ENCODE measurements around the gene BUB3.
"Not testable (repeated sequence)": the region's sequence is repeated elsewhere in the genome, so short reads cannot be mapped to it uniquely, and the experiment has no call there.

Gene BUB3

DNA sequence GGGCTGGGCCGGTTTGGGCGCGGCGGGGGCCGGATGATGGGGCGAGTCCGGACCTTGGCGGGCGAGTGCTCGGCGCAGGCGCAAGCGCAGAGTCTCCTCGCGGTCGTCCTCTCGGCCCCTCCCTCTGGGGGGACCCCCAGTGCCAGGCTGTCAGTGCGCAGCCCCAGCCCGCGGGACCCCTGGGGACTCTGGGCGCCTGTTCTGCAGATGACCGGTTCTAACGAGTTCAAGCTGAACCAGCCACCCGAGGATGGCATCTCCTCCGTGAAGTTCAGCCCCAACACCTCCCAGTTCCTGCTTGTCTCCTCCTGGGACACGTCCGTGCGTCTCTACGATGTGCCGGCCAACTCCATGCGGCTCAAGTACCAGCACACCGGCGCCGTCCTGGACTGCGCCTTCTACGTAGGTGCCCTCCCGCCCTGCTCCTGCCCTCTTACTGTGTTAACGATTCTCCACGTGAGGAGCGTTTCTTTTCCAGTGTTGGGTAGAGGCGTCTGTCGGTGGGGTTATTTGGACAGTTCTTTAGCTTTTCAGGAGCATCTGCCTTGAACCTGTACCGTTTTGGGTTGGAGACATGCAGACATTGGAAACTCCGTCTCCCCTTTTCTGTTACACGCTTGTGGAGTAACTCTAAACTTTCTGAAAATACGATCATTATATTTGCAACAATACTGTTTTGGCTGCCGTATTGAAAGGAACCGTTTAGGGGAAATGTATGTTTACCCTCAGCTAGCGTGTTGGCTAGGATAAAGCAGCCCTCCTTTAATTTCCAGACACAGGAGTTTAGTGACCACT is 706 bp downstream of the BUB3 start:
- peak; percentile 30 for DNase-seq

DNA sequence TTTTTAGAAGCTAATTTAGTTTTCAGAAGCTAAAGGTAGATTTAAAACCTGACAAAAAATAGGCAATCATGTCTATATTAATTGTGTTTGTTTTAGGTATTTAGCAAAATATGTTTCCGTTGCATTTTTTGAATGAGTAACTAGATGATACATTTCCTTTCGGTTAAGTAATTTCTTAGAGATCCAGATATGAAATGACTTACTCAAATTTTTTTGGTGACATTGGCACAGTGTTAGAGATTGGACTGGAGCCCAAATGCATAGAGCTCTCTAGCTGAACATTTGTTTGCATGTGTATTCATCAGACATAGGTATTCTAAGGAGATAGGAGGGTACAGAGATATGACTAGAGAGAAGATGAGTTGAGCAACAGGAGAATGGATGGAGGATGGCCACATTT is 1.9 kb downstream of the BUB3 start:
- peak; percentile 25 for DNase-seq

DNA sequence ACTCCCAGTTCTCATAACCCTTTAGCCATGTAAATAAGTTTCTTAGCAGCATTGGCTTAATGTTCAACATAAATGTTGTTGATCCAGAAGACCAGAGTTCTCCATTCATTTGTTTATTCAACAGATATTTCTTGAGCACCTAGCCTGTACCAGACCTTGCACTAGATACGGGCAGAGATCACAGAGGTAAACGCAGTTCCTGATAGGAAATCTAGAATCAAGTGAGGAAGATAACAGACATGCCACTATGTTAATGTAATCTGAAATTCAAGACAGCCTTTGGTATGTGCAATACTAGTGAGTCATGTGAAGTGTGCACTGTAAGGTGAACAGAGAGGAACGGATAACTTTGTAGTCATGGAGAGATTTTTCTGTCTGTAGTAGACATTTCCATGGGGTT is 3.0 kb downstream of the BUB3 start:
- DNase-seq: peak; percentile 25

DNA sequence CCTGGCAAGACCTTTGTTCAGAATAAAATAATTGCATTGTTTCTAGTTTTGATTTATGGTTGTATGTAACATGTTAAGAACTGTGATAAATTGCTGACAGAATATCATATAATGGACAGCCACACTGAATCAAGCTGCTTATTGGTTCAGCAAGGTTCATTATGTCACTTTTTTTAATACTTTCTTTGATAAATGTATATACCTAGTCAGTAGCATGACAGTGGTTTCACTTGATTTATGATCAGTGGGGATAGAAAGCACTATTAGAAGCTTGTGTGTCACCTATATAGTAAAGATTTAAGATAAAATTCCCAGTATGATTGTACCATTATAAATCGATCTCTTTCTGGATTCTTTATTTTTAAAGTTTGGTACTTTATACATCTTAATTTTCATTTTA is 4.5 kb downstream of the BUB3 start:
- DNase-seq: no peak

DNA sequence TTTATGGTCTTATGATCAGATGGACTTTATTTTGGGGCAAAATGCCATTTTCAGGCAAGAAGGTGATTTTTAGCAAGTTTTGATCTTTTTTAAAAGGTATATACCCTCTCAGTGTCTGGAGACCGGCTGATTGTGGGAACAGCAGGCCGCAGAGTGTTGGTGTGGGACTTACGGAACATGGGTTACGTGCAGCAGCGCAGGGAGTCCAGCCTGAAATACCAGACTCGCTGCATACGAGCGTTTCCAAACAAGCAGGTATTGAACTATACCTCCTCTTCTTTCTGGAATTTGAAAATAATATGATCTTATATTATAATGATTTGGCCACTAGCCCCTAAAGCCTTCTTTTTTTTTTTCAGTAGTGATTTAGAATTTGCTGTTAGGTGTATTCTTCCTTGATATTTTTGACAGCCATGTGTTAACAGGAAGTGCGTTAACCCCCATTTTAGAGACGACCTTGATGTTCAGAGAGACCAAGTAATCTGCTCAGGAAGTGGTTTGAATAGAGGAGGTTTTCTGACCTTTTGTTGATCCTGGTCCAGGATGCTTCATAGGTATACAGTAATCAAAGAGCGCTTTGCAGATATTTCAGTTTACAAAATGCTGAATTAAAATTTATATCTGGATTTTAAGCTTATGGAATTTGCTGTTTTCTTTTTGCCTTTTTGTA is 6.2 kb downstream of the BUB3 start:
- DNase-seq: no peak

DNA sequence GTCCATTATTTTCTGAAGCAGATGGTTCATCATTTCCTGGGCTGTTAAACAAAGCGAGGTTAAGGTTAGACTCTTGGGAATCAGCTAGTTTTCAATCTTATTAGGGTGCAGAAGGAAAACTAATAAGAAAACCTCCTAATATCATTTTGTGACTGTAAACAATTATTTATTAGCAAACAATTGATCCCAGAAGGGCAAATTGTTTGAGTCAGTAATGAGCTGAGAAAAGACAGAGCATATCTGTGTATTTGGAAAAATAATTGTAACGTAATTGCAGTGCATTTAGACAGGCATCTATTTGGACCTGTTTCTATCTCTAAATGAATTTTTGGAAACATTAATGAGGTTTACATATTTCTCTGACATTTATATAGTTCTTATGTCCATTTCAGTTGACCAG is 10.1 kb downstream of the BUB3 start:
- no peak for DNase-seq

DNA sequence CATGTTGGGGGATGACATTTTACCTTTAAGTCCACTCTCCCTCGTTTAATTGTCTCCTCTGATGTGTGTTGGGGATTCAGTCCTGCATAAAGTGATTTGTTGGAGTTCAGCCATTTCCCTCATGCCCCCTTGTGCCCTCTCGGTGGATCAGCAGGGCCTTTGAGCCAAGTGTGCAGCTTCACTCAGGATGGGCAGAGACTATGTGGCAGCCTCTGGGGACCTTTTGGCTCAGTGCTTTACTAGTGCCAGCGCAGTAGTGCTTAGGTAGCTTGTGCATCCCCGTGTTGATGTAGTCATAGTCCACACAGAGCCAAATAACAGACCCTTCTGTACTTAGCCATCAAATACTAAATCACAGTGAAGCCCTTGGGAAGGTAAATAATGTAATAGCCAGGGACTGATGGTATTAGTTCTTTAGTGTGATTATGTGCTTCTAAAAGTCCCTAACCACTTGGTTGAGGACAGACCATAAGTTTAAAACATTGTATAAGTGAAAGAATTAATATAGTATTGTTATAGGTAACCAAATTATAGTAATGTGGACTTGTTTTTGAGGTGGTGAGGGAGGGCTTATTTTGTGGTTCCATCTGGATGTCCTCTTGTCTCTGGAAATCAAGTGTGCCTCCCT is 11.4 kb downstream of the BUB3 start:
- no peak for DNase-seq

DNA sequence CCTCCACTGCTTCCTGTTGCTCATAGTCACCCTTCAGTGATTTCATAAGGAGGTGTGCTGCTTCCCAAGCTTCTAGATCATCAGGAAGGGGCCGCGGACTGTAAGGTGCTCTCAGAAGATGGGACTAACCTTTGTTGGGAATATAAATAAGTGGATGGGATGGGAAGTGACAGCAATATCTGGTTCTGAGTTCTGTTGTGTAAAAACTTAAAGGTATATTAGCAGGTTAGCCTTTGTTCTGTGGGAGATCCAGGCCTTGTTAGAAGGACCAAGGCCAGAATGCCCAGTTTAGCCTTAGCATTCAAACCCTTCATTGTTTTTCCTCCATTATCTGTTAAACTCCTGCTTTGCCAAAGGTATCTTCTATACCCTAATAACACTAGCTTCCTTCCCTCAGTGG is 12.4 kb downstream of the BUB3 start:
- DNase-seq: no peak

DNA sequence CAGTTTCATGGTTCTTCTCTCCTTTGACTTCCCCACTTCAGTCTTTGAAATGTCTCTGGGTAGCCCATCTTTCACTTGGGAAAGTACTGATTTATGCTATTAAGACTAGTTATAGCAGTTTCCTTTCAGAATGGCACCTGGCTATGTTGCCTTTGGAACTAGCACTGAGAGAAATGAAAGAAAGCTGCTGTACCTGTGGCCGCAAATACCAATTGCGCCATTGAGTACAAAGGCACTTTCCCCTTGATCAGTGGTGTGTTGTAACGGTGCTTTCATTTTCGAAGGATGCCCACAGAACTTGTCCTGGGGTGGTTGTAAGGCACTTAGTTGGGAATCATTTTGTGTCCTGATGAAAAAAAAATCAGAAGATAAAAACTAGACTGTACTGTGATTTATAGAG is 16.8 kb downstream of the BUB3 start:
- no peak for DNase-seq

DNA sequence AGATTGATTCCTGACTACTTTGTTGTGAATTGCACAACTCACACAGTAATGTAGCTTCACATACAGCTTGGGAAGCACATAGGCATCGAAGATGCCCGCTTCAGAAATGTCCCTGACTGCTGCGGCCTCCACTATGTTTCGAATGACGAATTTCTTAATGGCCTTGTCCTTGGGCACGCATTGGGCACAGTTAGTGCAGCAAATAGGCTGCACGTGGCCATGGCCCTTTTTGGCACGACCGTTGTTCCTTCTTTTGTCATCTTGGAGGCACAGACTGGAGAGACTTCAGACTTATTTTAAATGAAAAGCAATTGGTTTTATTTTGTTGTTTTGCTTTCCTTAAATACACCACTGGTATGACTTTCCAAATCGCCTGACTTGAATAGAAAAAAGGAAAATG is 17.4 kb downstream of the BUB3 start:
- DNase-seq: not testable (repeated sequence)

DNA sequence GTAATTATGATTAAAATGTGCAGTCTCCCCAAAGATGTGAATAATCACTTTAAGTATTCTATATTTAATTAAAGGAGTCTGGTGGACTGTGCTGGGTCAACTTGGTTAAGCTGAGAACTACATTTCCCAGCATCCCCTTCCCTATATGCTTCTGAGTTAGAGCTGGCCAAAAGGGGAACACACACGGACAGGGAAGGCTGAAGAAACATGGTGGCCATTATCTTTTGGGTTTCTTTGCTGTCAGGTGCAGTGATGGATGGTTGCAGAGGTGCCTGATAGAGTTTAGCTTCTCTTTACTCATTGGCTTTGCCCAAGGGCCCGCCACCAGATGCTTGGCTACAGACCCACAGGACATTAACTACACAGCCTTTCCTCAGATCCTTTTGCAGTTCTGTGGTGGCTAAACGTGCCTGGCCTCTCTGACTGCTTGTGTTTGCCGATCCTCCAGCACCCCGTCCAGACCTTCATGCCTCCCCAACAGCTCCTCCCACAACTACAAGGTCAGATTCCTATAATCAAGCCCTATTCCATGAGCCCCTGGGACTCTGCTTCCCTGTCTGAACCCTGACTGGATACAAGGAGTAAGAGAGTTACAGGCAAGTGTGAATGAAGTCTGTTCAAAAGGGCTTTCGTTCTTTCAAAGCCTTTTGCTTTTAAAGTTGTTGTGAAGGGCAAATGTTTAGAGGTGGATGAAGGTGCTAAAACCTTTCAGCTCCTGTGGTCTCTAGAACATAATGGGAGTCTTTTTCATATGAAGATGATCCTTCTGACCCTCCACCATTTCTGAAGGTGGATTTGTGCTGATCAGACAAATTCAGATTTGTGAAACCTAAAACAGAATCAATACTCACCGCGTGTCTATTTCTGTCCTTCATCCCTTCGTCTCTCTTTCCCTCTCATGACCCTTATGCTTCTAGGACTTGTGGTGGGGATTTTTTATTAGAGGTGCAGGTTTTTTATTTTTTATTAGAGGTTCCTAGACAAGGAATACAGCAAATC is 21.5 kb downstream of the BUB3 start:
- DNase-seq: no peak

DNA sequence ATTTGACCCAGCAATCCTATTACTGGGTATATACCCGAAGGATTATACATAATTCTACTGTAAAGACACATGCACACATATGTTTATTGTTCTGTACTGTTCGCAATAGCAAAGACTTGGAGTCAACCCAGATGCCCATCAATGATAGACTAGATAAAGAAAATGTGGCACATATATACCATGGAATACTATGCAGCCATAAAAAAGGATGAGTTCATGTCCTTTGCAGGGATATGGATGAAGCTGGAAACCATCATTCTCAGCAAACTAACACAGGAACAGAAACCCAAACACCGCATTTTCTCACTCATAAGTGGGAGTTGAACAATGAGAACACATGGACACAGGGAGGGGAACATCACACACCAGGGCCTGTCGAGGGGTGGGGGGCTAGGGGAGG is 24.2 kb downstream of the BUB3 start:
- DNase-seq: not testable (repeated sequence)

DNA sequence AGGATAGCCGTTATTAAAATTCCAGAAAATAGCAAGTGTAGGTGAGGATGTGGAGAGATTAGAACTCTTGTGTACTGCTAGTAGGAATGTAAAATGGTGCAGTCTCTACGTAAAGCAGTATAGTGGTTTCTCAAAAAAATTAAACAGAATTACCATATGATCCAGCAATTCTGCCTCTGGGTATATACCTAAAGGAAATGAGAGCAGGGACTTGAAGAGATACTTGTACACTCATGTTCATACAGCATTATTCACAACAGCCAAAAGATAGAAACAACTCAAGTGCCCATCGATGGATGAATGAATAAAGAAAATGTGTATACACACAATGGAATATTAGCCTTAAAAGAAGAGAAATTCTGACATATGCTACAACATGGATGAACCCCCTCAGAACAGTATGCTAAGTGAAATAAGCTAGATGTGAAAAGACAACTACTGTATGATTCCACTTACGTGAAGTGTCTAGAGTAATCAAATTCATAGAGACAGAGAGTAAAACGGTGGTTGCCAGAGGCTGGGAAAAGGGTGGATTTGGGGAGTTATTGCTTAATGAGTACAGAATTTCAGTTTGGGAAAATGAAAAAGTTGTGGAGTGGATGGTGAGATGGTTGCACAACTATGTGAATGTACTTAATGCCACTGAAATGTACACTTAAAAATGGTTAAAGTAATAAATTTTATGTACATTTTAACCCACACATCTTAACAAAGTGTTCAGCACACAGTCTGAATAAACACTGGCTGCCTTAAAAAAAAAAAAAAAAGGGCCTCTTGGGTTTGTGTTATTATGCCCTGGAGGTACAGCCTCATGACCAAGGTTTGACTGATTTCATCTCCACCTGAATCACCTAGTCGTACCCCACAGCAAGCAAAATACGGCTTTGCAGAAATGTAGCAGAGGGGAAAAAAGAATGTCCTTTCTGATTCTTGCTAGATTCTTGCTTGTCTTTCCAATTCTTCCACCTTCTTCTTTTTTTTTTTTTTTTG is 26.2 kb downstream of the BUB3 start:
- no peak for DNase-seq

DNA sequence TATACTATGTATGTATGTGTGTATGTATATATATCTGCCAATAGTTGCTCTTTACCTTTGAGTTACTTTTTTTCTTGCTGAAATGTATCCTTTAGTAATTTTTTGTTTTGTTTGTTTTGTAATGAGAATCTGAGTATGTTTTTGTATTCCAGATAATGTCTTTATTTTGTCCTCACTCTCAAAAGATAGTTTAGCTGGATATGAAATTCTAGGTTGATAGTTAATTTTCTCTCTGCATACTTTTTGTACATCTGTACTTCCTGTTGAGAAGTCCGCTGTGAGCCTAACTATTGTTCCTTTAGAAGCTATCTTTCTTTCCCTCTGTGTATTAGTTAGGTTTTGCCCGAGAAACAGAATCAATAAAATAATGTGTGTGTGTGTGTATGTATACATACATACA is 29.5 kb downstream of the BUB3 start:
- no peak for DNase-seq

DNA sequence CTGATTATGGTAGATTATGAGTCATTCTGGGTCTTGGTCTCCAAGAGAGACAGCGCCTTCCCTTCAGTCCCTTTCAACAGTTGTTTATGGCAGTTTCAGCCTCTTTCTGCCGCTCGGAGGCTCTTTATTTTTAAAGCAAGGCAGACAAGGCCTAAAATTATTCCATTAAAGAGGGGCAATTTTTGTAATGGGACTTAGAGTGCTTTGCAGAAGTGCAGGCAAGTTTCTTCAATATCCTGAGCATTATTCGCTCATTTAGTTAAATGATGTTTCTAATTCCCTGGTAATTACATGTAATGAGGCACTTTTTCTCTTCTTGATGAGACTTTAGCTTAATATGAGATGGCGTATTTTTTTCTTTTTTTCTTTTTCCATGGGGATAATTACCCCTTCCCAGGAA is 33.6 kb downstream of the BUB3 start:
- no peak for DNase-seq

DNA sequence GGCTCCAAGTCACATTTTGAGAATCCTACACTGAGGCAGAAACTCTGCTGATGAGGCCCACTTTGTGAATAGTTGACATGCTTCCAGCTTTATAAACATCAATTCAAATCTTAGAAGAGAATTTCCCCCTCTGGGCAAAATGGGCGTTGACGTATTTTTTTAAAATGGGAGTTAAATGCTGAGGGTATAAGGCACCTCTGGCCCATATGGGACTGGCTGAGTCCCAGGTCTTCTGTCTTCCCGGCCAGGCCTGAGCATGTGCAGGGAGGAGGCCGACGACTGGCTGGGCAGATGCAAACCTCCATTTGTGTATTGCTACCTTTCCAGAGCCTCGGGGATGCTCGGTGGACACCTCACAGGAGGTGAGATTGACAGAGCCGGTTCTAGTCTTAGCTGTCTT is 37.7 kb downstream of the BUB3 start:
- no peak for DNase-seq

DNA sequence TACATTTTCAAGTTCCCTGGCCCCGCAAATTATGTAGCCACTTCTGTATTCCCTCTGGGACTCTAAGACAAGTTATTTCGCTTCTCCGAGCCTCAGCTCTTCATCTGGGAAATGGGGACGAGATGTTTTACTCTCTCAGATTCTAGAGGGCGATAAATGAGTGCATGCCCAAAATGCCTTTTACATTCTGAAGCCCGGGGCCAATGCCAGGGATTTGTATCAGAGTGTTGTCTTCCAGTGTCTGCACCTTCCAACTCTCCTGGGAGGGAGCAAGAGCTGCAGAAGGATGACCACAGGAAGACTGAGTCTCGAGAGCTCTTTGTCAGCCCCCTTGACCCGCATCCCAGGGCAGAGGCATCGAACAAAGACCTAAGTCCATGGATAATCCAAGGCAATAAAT is 39.9 kb downstream of the BUB3 start:
- no peak for DNase-seq

DNA sequence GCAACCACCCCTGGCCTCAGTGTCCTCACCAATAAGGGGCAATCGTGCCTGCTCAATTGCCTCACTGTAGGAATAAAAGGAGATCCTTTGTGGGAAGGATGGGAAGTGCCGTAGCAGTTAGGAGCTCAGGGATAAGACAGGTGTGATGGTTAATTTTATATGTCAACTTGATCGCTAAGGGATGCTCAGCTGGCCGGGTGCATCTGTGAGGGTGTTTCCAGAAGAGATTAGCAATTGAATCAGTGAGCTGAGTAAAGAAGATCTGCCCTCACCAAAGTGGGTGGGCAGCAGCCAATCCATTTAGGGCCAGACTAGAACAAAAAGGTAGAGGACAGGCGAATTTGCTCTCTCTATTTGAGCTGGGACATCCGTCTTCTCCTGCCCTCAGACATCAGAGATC is 46.3 kb downstream of the BUB3 start:
- no peak for DNase-seq

DNA sequence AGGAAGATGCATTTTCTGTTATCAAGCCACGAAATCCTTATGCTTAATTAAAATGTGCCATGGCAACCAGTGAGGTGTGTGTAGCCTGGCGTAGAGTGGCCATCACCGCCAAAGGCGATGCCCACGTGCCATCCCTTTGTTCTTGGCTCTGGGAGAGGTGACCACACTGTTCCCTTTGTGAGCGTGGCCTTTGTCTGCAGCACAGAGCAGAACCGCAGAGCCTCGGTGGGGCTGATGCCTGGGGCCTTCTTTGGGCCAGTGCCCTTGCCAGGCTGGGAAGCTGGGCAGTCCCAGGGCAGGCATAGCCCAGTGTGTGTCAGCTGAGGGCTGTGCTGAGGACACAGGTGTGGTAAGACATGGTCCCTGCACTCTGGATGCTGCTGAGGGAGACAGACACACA is 48.3 kb downstream of the BUB3 start:
- no peak for DNase-seq

DNA sequence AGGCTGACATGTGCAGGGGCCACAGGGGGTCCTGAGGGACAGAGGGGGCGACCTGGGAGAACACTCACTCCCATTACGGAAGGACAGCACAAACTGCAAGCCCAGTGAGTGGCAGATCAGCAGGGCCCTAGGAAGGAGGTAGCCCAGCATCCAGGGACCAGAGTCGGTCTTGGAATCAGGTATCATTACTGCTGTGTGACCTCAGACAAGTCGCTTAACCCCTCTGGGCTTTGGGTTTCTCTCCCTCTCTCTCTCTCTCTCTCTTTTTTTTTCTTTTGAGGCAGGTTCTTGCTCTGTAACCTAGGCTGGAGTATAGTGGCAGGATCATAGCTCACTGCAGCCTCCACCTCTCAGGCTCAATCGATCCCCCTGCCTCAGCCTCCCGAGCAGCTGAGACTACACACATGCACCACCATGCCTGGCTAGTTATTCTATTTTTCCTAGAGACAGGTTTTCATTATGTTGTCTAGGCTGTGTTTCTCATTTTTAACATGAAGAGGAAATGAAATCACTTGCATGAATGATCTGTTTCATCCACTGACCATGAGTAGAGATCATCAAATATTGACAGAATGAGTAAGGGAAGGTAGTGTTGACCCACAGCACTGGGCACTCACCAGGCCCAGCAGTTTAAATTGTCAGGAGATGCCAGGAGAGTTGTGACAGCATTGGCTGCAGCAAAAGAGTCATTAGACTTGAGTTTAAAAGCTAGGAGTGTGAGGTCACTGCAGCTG is 49.4 kb downstream of the BUB3 start:
- no peak for DNase-seq

DNA sequence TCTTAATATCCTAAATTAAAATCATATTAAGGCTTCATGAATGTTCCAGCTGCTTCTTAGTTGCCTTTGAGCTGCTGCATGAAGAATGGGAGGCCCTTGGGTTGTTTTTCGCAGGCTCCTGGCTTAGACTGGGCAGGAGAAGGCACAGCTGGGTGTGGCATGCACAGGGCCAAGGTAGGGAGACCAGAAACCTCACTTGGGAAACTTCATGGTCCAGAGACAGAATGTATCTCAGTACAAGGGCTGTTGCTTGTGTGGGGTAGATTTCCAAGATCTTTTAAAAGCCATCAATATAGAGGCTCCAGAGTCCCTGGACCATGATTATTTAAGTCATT is 49.9 kb downstream of the BUB3 start:
- no peak for DNase-seq
